Glutamatergic neuron (in vitro differentiated cells): ENCODE measurements around the gene NFASC. TPM values are rescaled to one million over a fixed set of nuclear protein-coding genes. Genes with fewer than 3 reads are reported as not detected.

ENCODE experiments used
- DNase-seq: peaks from one replicate; pipeline ENCODE4 v3.0.0; 2022
- H3K27ac Mint-ChIP-seq: one replicate; pipeline ENCODE4 v1.8.0; 2020; ENCODE audit warnings: mild to moderate bottlenecking, mixed read lengths, inconsistent platforms; ENCODE audit not compliant: unreplicated experiment
- H3K27me3 Mint-ChIP-seq: one replicate; pipeline ENCODE4 v1.8.0; 2020; ENCODE audit warnings: mild to moderate bottlenecking, moderate library complexity, mixed read lengths, inconsistent platforms; ENCODE audit not compliant: unreplicated experiment
- H3K36me3 Mint-ChIP-seq: one replicate; pipeline ENCODE4 v1.8.0; 2020; ENCODE audit warnings: mild to moderate bottlenecking, mixed read lengths, inconsistent platforms; ENCODE audit not compliant: unreplicated experiment
- H3K4me1 Mint-ChIP-seq: one replicate; pipeline ENCODE4 v1.8.0; 2020; ENCODE audit warnings: mild to moderate bottlenecking, low read depth, mixed read lengths, inconsistent platforms; ENCODE audit not compliant: unreplicated experiment
- H3K4me3 Mint-ChIP-seq: one replicate; pipeline ENCODE4 v1.8.0; 2020; ENCODE audit warnings: mild to moderate bottlenecking, mixed read lengths, inconsistent platforms; ENCODE audit not compliant: unreplicated experiment
- H3K9me3 Mint-ChIP-seq: one replicate; pipeline ENCODE4 v1.8.0; 2020; ENCODE audit warnings: mild to moderate bottlenecking, moderate library complexity, mixed read lengths, inconsistent platforms; ENCODE audit not compliant: unreplicated experiment
- total RNA-seq: library from RNA; stranded (reverse); fragmentation: NEBNext Ultra II Directional; extraction: Animal tissue kit (Norgen Biotek cat#: 25700); gene quantifications from one replicate; pipeline ENCODE4 v1.2.1, GENCODE V29; 2021; ENCODE audit not compliant: unreplicated experiment
- TF ChIP-seq, protein P1 (sequence below): fragments of 200-600 bp; sonication (generic); IDR thresholded peaks from one replicate; pipeline ENCODE4 v1.5.0; 2021; ENCODE audit not compliant: partially characterized antibody, unreplicated experiment

Gene NFASC
- total RNA-seq, 1 donor from 2014 or later = 301 TPM

DNA sequence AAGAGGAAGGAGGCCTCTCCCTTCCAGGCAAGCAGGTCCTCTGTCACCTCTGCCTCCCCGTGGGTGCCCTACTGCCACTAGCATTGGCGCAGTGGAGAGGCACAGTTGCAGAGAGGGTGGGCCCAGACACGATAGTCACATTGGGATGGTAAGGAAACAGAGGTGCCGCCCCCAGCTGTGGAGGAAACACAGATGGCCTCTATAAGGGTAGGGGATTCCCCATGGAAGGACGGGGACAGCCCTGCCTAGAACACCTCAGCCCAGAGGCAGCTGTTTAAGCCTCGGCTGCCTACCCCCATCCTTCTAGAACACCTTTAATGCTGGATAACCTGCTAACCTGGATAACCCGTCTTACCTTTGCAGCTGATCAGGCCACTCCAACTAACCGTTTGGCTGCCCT lies 106.7 kb downstream of the NFASC start:
- peaks cover 15% of the 10 kb centered on the region for H3K27me3 Mint-ChIP-seq
- peaks cover 2% of the 10 kb centered on the region for H3K4me1 Mint-ChIP-seq
- peaks cover 20% of the 10 kb centered on the region for H3K36me3 Mint-ChIP-seq
- TF ChIP-seq, protein P1, sequence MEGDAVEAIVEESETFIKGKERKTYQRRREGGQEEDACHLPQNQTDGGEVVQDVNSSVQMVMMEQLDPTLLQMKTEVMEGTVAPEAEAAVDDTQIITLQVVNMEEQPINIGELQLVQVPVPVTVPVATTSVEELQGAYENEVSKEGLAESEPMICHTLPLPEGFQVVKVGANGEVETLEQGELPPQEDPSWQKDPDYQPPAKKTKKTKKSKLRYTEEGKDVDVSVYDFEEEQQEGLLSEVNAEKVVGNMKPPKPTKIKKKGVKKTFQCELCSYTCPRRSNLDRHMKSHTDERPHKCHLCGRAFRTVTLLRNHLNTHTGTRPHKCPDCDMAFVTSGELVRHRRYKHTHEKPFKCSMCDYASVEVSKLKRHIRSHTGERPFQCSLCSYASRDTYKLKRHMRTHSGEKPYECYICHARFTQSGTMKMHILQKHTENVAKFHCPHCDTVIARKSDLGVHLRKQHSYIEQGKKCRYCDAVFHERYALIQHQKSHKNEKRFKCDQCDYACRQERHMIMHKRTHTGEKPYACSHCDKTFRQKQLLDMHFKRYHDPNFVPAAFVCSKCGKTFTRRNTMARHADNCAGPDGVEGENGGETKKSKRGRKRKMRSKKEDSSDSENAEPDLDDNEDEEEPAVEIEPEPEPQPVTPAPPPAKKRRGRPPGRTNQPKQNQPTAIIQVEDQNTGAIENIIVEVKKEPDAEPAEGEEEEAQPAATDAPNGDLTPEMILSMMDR = no peak
- no peak overlapping the region for H3K4me3 Mint-ChIP-seq
- peaks cover 11% of the 10 kb centered on the region for H3K9me3 Mint-ChIP-seq
- DNase-seq = no peak
- H3K27ac Mint-ChIP-seq = no peak overlapping the region

DNA sequence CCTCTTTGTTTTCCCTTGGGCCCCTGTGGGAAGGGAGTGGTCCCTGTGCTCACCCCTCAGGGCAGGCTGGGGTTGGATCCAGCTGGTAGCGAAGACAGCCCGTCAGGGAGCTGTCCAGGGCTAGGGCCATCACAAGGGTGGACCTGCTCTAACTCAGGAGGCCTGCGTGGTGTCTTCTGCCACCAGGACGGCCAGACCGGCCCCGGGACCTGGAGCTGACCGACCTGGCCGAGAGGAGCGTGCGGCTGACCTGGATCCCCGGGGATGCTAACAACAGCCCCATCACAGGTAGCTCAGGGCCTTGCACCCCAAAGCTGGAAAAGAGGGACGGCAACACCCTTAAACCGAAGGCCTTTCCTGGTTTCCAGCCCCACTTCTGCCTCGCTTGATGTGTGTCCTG lies 108.1 kb downstream of the NFASC start:
- Mint-ChIP-seq H3K4me1 (no peaks in the 10 kb centered on the region), H3K9me3 (peaks cover 7% of the 10 kb centered on the region), H3K27me3 (peaks cover 16% of the 10 kb centered on the region)

DNA sequence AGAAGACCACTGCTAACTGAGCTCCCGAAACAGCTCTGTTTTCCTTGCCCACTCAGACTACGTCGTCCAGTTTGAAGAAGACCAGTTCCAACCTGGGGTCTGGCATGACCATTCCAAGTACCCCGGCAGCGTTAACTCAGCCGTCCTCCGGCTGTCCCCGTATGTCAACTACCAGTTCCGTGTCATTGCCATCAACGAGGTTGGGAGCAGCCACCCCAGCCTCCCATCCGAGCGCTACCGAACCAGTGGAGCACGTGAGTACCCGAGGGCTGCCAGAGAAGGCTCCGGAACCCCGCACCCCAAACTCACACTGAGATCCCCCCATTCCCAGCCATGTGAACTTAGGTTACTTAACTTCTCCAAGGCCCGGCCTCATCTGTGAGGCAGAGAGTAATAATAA lies 108.6 kb downstream of the NFASC start:
- Mint-ChIP-seq H3K9me3 (peaks cover 5% of the 10 kb centered on the region), H3K4me3 (no peak overlapping the region), H3K36me3 (peaks cover 21% of the 10 kb centered on the region), H3K27me3 (peaks cover 16% of the 10 kb centered on the region), H3K4me1 (no peaks in the 10 kb centered on the region), H3K27ac (no peak overlapping the region)
- TF ChIP-seq, protein P1 = no peak
- DNase-seq = no peak

More for the DNA sequence above, 108.1 kb downstream of the NFASC start:
- peaks cover 22% of the 10 kb centered on the region for H3K36me3 Mint-ChIP-seq
- DNase-seq = no peak
- H3K4me3 Mint-ChIP-seq = no peak overlapping the region
- TF ChIP-seq, protein P1 = no peak
- no peak overlapping the region for H3K27ac Mint-ChIP-seq

DNA sequence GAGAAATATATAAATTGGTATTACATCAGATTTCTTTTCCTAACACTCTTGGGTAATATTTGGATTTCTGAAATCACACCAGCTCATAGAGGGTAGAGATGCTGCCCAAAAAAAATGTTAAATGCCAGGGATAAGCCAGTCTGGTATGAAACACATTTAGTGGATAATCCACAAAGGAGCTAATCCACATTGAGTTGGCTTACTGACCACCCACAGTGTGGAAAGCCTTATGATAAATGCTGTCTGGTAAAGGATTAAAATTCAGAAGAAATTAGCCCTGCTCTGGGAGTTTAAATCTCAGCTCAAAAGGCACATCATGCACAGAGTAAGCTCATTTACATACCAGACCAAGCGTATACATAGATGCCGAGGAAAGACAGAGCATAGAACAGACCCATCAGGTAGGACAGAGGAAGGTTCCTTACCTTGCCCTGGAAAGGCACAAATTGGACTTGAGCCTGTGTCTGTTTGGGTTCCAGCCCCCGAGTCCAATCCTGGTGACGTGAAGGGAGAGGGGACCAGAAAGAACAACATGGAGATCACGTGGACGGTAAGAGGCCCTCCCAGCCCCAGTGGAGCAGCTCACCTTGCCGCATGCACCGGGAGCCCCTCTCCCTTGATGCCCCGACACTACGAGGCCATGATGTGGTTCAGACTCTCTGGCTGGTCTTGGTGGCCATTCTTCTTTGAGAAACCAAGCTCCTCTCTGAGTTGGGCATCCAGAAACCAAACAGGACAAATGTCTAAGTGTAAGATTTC lies 109.4 kb downstream of the NFASC start:
- DNase-seq = no peak
- no peaks in the 10 kb centered on the region for H3K4me1 Mint-ChIP-seq
- peaks cover 16% of the 10 kb centered on the region for H3K27me3 Mint-ChIP-seq
- H3K9me3 Mint-ChIP-seq = peaks cover 7% of the 10 kb centered on the region
- TF ChIP-seq, protein P1 = no peak
- H3K4me3 Mint-ChIP-seq = no peak overlapping the region
- H3K27ac Mint-ChIP-seq = no peak overlapping the region
- H3K36me3 Mint-ChIP-seq = peaks cover 21% of the 10 kb centered on the region

DNA sequence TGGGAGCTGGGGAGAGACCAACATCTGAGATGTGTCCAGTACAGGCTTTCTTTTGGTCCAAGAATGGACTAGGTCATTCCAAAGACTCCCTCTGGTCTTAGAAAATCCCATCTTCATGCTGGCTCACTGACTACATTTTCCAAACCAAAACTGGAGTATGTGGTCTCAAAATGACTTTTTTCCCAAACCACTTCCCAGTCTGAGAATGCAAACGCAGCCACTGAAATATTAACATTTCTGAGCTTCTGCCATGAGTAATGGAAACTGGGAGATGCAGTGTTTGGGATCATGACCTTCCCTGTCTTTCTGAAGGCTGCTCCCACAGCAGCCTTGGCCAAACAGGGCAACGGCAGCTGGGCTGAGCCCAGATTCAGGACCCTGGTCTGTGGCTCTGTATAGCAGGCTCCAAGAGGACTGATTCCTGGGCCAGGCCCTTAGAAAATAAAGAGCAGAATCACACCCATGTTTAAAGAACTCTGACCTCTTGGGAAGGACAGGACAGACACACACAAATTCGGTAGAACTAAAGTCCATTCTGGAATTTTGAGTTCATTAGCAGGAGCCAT lies 110.3 kb downstream of the NFASC start:
- peaks cover 16% of the 10 kb centered on the region for H3K27me3 Mint-ChIP-seq
- H3K4me3 Mint-ChIP-seq = no peak overlapping the region
- TF ChIP-seq, protein P1 = no peak
- H3K27ac Mint-ChIP-seq = no peak overlapping the region
- DNase-seq = no peak
- peaks cover 21% of the 10 kb centered on the region for H3K36me3 Mint-ChIP-seq
- H3K4me1 Mint-ChIP-seq = no peaks in the 10 kb centered on the region
- peaks cover 8% of the 10 kb centered on the region for H3K9me3 Mint-ChIP-seq
